ENCODE results near the gene MYO1D. TPM values are rescaled to one million over a fixed set of nuclear protein-coding genes. Genes with fewer than 3 reads are reported as not detected.

Gene MYO1D
- total and polyA plus RNA-seq, 4 donors = 4.5 to 22.9 (median 13.3) TPM

DNA sequence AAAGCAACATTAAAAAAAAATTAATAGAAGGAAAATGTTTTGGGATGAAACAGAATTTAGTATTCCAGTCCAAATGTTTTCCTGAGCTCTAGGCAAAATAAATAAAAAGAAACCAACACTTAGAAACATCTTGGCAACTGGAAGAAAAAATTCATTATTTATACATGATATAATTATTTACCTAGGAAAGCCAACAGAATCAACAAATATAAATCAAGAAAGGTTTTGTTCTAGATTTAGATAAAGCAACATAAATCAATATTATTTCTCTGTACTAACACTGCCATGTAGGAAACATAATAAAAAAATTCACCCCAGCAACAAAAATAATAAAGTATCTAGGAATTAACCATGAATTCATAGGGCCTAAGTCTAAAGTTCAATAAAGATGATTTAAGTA lies 167.4 kb downstream of the MYO1D start:
- Histone ChIP-seq H3K4me1 (ENCODE audit: control insufficient read depth in 4 of 4, insufficient read depth in 4 of 4, low read length in 3 of 4) (no peaks in the 10 kb centered on the region), H3K27me3 (ENCODE audit: control insufficient read depth in 4 of 4, insufficient read depth in 4 of 4, low read length in 3 of 4) (no peaks in the 10 kb centered on the region), H3K9me3 (ENCODE audit: control insufficient read depth in 4 of 4, low read length in 3 of 4) (no peaks in the 10 kb centered on the region), H3K9ac (ENCODE audit: low read depth in 1 of 2, low read length in 2 of 2) (no peak overlapping the region), H3K4me3 (ENCODE audit: low read depth in 1 of 3, low read length in 3 of 3) (no peak overlapping the region), H3K27ac (ENCODE audit: low read depth in 1 of 2, low read length in 2 of 2) (no peak overlapping the region), H3K36me3 (ENCODE audit: control insufficient read depth in 4 of 4, insufficient read depth in 3 of 4, low read depth in 1 of 4, low read length in 3 of 4) (peaks cover 0 to 3% (median under 1%) of the 10 kb centered on the region in 4 donors)
- TF ChIP-seq, protein P1, sequence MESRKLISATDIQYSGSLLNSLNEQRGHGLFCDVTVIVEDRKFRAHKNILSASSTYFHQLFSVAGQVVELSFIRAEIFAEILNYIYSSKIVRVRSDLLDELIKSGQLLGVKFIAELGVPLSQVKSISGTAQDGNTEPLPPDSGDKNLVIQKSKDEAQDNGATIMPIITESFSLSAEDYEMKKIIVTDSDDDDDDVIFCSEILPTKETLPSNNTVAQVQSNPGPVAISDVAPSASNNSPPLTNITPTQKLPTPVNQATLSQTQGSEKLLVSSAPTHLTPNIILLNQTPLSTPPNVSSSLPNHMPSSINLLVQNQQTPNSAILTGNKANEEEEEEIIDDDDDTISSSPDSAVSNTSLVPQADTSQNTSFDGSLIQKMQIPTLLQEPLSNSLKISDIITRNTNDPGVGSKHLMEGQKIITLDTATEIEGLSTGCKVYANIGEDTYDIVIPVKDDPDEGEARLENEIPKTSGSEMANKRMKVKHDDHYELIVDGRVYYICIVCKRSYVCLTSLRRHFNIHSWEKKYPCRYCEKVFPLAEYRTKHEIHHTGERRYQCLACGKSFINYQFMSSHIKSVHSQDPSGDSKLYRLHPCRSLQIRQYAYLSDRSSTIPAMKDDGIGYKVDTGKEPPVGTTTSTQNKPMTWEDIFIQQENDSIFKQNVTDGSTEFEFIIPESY (IDR thresholded peaks at IDR 0.05) = no peak
- TF ChIP-seq TAF1 (conservative IDR thresholded peaks at IDR 0.05) (no peak), SP1 (IDR thresholded peaks at IDR 0.05) (no peak), RAD21 (IDR thresholded peaks at IDR 0.05) (no peak), RXRA (IDR thresholded peaks at IDR 0.05) (no peak), HNF4A (conservative IDR thresholded peaks at IDR 0.05) (no peak), GABPA (IDR thresholded peaks at IDR 0.05 in 1 of 2, conservative IDR thresholded peaks at IDR 0.05 in 1 of 2) (no peak), YY1 (IDR thresholded peaks at IDR 0.05) (no peak), NR2F2 (IDR thresholded peaks at IDR 0.05) (no peak), HNF4G (IDR thresholded peaks at IDR 0.05) (no peak), FOXA1 (IDR thresholded peaks at IDR 0.05) (no peak), FOXA2 (IDR thresholded peaks at IDR 0.05) (no peak), EGR1 (IDR thresholded peaks at IDR 0.05; ENCODE audit: low read depth in 2 of 2) (no peak), JUND (IDR thresholded peaks at IDR 0.05) (no peak)
- TF ChIP-seq, protein P2, sequence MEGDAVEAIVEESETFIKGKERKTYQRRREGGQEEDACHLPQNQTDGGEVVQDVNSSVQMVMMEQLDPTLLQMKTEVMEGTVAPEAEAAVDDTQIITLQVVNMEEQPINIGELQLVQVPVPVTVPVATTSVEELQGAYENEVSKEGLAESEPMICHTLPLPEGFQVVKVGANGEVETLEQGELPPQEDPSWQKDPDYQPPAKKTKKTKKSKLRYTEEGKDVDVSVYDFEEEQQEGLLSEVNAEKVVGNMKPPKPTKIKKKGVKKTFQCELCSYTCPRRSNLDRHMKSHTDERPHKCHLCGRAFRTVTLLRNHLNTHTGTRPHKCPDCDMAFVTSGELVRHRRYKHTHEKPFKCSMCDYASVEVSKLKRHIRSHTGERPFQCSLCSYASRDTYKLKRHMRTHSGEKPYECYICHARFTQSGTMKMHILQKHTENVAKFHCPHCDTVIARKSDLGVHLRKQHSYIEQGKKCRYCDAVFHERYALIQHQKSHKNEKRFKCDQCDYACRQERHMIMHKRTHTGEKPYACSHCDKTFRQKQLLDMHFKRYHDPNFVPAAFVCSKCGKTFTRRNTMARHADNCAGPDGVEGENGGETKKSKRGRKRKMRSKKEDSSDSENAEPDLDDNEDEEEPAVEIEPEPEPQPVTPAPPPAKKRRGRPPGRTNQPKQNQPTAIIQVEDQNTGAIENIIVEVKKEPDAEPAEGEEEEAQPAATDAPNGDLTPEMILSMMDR (IDR thresholded peaks at IDR 0.05; ENCODE audit: low read depth, low read length, missing input control) = no peak
- TF ChIP-seq, protein P3, sequence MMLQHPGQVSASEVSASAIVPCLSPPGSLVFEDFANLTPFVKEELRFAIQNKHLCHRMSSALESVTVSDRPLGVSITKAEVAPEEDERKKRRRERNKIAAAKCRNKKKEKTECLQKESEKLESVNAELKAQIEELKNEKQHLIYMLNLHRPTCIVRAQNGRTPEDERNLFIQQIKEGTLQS (IDR thresholded peaks at IDR 0.05) = no peak
- TF ChIP-seq, protein P4, sequence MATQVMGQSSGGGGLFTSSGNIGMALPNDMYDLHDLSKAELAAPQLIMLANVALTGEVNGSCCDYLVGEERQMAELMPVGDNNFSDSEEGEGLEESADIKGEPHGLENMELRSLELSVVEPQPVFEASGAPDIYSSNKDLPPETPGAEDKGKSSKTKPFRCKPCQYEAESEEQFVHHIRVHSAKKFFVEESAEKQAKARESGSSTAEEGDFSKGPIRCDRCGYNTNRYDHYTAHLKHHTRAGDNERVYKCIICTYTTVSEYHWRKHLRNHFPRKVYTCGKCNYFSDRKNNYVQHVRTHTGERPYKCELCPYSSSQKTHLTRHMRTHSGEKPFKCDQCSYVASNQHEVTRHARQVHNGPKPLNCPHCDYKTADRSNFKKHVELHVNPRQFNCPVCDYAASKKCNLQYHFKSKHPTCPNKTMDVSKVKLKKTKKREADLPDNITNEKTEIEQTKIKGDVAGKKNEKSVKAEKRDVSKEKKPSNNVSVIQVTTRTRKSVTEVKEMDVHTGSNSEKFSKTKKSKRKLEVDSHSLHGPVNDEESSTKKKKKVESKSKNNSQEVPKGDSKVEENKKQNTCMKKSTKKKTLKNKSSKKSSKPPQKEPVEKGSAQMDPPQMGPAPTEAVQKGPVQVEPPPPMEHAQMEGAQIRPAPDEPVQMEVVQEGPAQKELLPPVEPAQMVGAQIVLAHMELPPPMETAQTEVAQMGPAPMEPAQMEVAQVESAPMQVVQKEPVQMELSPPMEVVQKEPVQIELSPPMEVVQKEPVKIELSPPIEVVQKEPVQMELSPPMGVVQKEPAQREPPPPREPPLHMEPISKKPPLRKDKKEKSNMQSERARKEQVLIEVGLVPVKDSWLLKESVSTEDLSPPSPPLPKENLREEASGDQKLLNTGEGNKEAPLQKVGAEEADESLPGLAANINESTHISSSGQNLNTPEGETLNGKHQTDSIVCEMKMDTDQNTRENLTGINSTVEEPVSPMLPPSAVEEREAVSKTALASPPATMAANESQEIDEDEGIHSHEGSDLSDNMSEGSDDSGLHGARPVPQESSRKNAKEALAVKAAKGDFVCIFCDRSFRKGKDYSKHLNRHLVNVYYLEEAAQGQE (IDR thresholded peaks at IDR 0.05) = no peak
- TF ChIP-seq, protein P5, sequence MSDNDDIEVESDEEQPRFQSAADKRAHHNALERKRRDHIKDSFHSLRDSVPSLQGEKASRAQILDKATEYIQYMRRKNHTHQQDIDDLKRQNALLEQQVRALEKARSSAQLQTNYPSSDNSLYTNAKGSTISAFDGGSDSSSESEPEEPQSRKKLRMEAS (IDR thresholded peaks at IDR 0.05) = no peak
- DNase-seq (ENCODE audit: low spot score) = no peak

All from liver (tissue), 9 donors.